ENCODE data around the gene TRIM26. TPM values are rescaled to one million over a fixed set of nuclear protein-coding genes. Genes with fewer than 3 reads are reported as not detected.
A peak's percentile ranks its signal among the peaks of the same experiment; 100 is the strongest.

Gene TRIM26
- total RNA-seq, 4 donors from 2014 or later, result 19.5 to 92.0 (median 53.2) TPM

- WGBS, 2 donors (ENCODE audit: low coverage in 1 of 2), result 51 to 66% methylated on average over 3 to 11 of the region's 11 CpGs
- Histone ChIP-seq H3K4me1 (peaks cover 0 to 19% (median 8%) of the 10 kb centered on the region in 4 donors), H3K27ac (peak overlapping the region in 3 of 4 donors; percentile 49 to 53 (median 52)), H3K4me3 (no peak overlapping the region), H3K27me3 (peaks cover 17% of the 10 kb centered on the region), H3K9me3 (no peaks in the 10 kb centered on the region), H3K36me3 (no peaks in the 10 kb centered on the region)
- intact Hi-C loops (cut with DNase I; ENCODE audit: low total_unique reads), result no loop called here
- no peak for DNase-seq
- in situ Hi-C loops (cut with MboI; ENCODE audit: low pct_ligation_motif_present in 1 of 4, low pct_unique_long_range_greater_than_20kb in 1 of 4, low sequenced_read_pairs in 3 of 4), result no loop called here
- no peak for TF ChIP-seq EP300 (IDR thresholded peaks at IDR 0.05; ENCODE audit: low read depth)
- TF ChIP-seq CTCF (IDR thresholded peaks at IDR 0.05), result no peak
- no peak for TF ChIP-seq POLR2A (IDR thresholded peaks at IDR 0.05)
Measured at GRCh38 chr6:30136570-30137286, 76.5 kb downstream of the TRIM26 start.

- Histone ChIP-seq H3K4me3 (no peak within 1 kb of the TSS), H3K27ac (peak within 1 kb of the TSS; percentile 28 to 53 (median 52)), H3K4me1 (peaks cover 1 to 24% (median 11%) of the 10 kb centered on the region in 4 donors), H3K27me3 (peaks cover 21% of the 10 kb centered on the region), H3K9me3 (no peaks in the 10 kb centered on the region), H3K36me3 (no peaks in the 10 kb centered on the region)
- 38 to 80% methylated on average over 1 to 4 of the region's 4 CpGs for WGBS, 2 donors (ENCODE audit: low coverage in 1 of 2)
- intact Hi-C loops (cut with DNase I; ENCODE audit: low total_unique reads) (no loop called here), in situ Hi-C loops (cut with MboI; ENCODE audit: low pct_ligation_motif_present in 1 of 4, low pct_unique_long_range_greater_than_20kb in 1 of 4, low sequenced_read_pairs in 3 of 4) (no loop called here)
- no peak for TF ChIP-seq POLR2A (IDR thresholded peaks at IDR 0.05)
- TF ChIP-seq POLR2AphosphoS5 (IDR thresholded peaks at IDR 0.05), result peak in 1 of 3 donors; percentile 38
- no peak for TF ChIP-seq CTCF (IDR thresholded peaks at IDR 0.05)
- no peak for TF ChIP-seq EP300 (IDR thresholded peaks at IDR 0.05; ENCODE audit: low read depth)
- DNase-seq, result peak; percentile 86
Measured at GRCh38 chr6:30135757-30136156, 77.4 kb downstream of the TRIM26 start, which contains the start of gene TRIM40. Gene TRIM40, plus strand, starts transcription at chr6:30136140. Its CDS starts 897 bp downstream, at chr6:30137037.

- Histone ChIP-seq H3K4me1 (peaks cover 5 to 30% (median 17%) of the 10 kb centered on the region in 4 donors), H3K4me3 (no peak overlapping the region), H3K9me3 (no peaks in the 10 kb centered on the region), H3K36me3 (no peaks in the 10 kb centered on the region), H3K27me3 (peaks cover 27% of the 10 kb centered on the region), H3K27ac (peak overlapping the region in 1 of 4 donors; percentile 53)
- WGBS, 2 donors (ENCODE audit: low coverage in 1 of 2), result 80% methylated on average over 1 to 2 of the region's 2 CpGs
- TF ChIP-seq POLR2A (IDR thresholded peaks at IDR 0.05), result no peak
- no peak for TF ChIP-seq CTCF (IDR thresholded peaks at IDR 0.05)
- TF ChIP-seq POLR2AphosphoS5 (IDR thresholded peaks at IDR 0.05), result no peak
- no peak for TF ChIP-seq EP300 (IDR thresholded peaks at IDR 0.05; ENCODE audit: low read depth)
- intact Hi-C loops (cut with DNase I; ENCODE audit: low total_unique reads), result no loop called here
- in situ Hi-C loops (cut with MboI; ENCODE audit: low pct_ligation_motif_present in 1 of 4, low pct_unique_long_range_greater_than_20kb in 1 of 4, low sequenced_read_pairs in 3 of 4), result no loop called here
- DNase-seq, result no peak
Measured at GRCh38 chr6:30135147-30135546, 78.1 kb downstream of the TRIM26 start.

Other genes starting within 250 kb of the TRIM26 start
- gene POLR1H, start 152.1 kb downstream of the TRIM26 start, total RNA-seq, result 10 to 100 TPM in 3 of 4 donors, not detected in 1; 12.3 to 36.2 (median 21.6) TPM
- gene PPP1R11, start 146.2 kb downstream of the TRIM26 start, total RNA-seq, result 100 to 1,000 TPM in 1 of 4 donors, 10 to 100 TPM in 3; 55.3 to 276 (median 79.1) TPM
- under 1 TPM in 2 of 4 donors, not detected in 2; 0.27 to 0.95 TPM for gene RNF39, start 137.6 kb downstream of the TRIM26 start, total RNA-seq
- gene TRIM31, start 100.3 kb downstream of the TRIM26 start, total RNA-seq, result 100 to 1,000 TPM in 2 of 4 donors, 10 to 100 TPM in 1, 1 to 10 TPM in 1; 3.4 to 221 (median 151) TPM
- 10 to 100 TPM in 2 of 4 donors, 1 to 10 TPM in 1, under 1 TPM in 1; 0.40 to 14.8 (median 7.0) TPM for gene TRIM40, start 77.3 kb downstream of the TRIM26 start, total RNA-seq
- gene TRIM10, start 52.2 kb downstream of the TRIM26 start, total RNA-seq, result 10 to 100 TPM in 1 of 4 donors, 1 to 10 TPM in 2, under 1 TPM in 1; 0.20 to 19.8 (median 3.7) TPM
- gene TRIM15, start 49.9 kb downstream of the TRIM26 start, total RNA-seq, result 10 to 100 TPM in 3 of 4 donors, 1 to 10 TPM in 1; 5.8 to 90.7 (median 51.8) TPM
- 10 to 100 TPM in 2 of 4 donors, 1 to 10 TPM in 2; 7.6 to 19.1 (median 10.8) TPM for gene TRIM39, start 113.5 kb upstream of the TRIM26 start, total RNA-seq
- gene RPP21, start 131.8 kb upstream of the TRIM26 start, total RNA-seq, result 100 to 1,000 TPM in 1 of 4 donors, 10 to 100 TPM in 3; 61.9 to 246 (median 87.5) TPM

All from transverse colon (tissue), 4 donors.